ENCODE data around the gene KRTAP19-1. TPM values are rescaled to one million over a fixed set of nuclear protein-coding genes. Genes with fewer than 3 reads are reported as not detected.

Gene KRTAP19-1
- total and polyA plus RNA-seq, 7 donors: not detected

DNA sequence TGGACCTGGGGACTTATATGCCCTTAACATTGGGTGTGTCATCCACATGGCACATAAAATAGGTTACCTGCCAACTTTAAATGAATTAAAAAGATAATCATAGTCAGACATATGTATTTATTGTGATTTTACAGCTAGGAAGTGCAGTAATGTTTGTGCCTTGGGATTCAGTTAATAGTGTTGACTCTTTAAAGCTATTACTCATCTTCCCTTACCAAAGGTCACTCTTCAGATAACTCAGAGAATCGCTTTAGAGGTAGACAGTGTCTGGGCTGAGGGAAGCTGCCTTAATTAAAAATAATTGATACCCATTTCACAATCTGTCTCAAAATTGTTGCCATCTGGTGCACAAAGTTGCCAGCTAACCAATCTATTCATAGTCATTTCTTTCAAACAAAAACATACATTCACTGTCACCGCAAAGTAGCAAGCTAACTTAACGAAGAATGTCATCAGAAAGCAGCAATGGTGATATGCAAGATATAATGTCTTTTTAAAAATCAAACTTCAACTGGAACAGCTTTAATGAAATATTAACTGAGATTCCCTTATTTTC lies 43.1 kb downstream of the KRTAP19-1 start:
- intact Hi-C loops (cut with DNase I): no loop called here
- DNase-seq (no peak), ATAC-seq (no peak)
- no peaks in the 10 kb centered on the region for H3K27me3 ChIP-seq (ENCODE audit: insufficient read depth in 3 of 3, low read length in 2 of 3)
- no peaks in the 10 kb centered on the region for H3K4me1 ChIP-seq
- TF ChIP-seq, protein P1, sequence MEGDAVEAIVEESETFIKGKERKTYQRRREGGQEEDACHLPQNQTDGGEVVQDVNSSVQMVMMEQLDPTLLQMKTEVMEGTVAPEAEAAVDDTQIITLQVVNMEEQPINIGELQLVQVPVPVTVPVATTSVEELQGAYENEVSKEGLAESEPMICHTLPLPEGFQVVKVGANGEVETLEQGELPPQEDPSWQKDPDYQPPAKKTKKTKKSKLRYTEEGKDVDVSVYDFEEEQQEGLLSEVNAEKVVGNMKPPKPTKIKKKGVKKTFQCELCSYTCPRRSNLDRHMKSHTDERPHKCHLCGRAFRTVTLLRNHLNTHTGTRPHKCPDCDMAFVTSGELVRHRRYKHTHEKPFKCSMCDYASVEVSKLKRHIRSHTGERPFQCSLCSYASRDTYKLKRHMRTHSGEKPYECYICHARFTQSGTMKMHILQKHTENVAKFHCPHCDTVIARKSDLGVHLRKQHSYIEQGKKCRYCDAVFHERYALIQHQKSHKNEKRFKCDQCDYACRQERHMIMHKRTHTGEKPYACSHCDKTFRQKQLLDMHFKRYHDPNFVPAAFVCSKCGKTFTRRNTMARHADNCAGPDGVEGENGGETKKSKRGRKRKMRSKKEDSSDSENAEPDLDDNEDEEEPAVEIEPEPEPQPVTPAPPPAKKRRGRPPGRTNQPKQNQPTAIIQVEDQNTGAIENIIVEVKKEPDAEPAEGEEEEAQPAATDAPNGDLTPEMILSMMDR (IDR thresholded peaks at IDR 0.05): no peak
- 81 to 89% (median 83%) methylated on average over 3 of the region's 3 CpGs for WGBS, 3 donors
- H3K36me3 ChIP-seq (ENCODE audit: insufficient read depth in 1 of 2, low read depth in 1 of 2): no peaks in the 10 kb centered on the region
- H3K9me3 ChIP-seq: no peaks in the 10 kb centered on the region
- H3K27ac ChIP-seq: no peak overlapping the region
- no peak overlapping the region for H3K4me3 ChIP-seq

DNA sequence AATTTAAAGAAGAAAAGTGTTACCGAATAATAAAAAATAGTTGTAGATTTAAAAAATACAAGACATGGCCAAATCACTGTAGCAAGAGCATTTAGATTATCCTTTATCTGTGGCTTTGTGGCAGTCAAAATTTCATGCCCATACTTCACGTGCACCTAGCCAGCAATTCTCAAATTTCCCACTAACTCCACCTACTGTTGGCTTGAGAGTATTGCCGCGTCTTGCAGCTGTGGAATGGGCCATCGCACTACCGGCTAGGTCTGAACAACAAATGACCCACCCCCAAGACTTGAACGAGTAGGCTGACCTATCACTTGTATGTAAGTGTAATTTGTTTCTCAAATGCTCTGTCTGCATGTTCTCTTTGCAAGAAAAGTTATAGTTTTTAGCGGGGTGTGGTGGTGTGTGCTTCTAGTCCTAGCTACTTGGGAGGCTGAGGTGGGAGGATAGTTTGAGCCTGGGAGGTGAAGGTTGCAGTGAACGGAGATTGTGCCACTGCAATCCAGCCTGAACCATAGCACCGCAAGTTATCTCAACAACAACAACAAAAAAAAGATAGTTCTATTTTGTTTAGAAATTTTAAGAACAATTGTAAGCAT lies 46.0 kb downstream of the KRTAP19-1 start:
- ATAC-seq: no peak
- TF ChIP-seq, protein P1 (IDR thresholded peaks at IDR 0.05): peak; percentile 16
- intact Hi-C loops (cut with DNase I): no loop called here

DNA sequence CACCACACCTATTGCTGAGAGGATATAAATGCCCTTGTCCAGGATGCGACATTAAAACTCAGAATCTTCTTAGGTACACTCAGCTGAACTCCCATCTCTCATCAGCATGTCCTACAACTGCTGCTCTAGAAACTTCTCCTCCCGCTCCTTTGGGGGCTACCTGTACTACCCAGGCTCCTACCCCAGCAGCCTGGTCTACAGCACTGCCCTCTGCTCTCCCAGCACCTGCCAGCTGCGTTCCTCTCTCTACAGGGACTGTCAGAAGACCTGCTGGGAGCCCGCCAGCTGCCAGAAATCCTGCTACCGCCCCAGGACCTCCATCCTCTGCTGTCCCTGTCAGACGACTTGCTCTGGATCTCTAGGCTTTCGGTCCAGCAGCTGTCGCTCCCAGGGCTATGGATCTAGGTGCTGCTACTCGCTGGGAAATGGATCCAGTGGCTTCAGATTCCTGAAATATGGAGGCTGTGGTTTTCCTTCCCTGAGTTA lies 50.0 kb downstream of the KRTAP19-1 start, which contains the start of gene KRTAP13-4:
Gene KRTAP13-4 (plus strand): TSS at position 51 of the 486 bp plus-strand sequence. CDS start 56 bp downstream, at position 107.
- no peaks in the 10 kb centered on the region for H3K9me3 ChIP-seq
- H3K27me3 ChIP-seq (ENCODE audit: insufficient read depth in 3 of 3, low read length in 2 of 3): no peaks in the 10 kb centered on the region
- ATAC-seq: no peak
- 70 to 84% (median 78%) methylated on average over 9 of the region's 9 CpGs for WGBS, 3 donors
- no peak for DNase-seq
- H3K4me3 ChIP-seq: no peak within 1 kb of the TSS
- H3K27ac ChIP-seq: no peak within 1 kb of the TSS
- TF ChIP-seq, protein P1 (IDR thresholded peaks at IDR 0.05): no peak
- H3K36me3 ChIP-seq (ENCODE audit: insufficient read depth in 1 of 2, low read depth in 1 of 2): no peaks in the 10 kb centered on the region
- no peaks in the 10 kb centered on the region for H3K4me1 ChIP-seq
- intact Hi-C loops (cut with DNase I): no loop called here

More for the DNA sequence above, 46.0 kb downstream of the KRTAP19-1 start:
- Histone ChIP-seq H3K27ac (no peak overlapping the region), H3K9me3 (no peaks in the 10 kb centered on the region), H3K4me1 (no peaks in the 10 kb centered on the region), H3K27me3 (ENCODE audit: insufficient read depth in 3 of 3, low read length in 2 of 3) (no peaks in the 10 kb centered on the region), H3K36me3 (ENCODE audit: insufficient read depth in 1 of 2, low read depth in 1 of 2) (no peaks in the 10 kb centered on the region), H3K4me3 (no peak overlapping the region)
- DNase-seq: no peak
- 36 to 40% (median 38%) methylated on average over 10 of the region's 10 CpGs for WGBS, 3 donors

Other genes with a start within 250 kb of the KRTAP19-1 start
- not detected for gene KRTAP24-1, start 197.4 kb downstream of the KRTAP19-1 start, total RNA-seq
- gene KRTAP24-1, start 197.4 kb downstream of the KRTAP19-1 start, polyA plus RNA-seq: not detected
- gene KRTAP25-1, start 190.9 kb downstream of the KRTAP19-1 start, total RNA-seq: not detected
- not detected for gene KRTAP25-1, start 190.9 kb downstream of the KRTAP19-1 start, polyA plus RNA-seq
- gene KRTAP26-1, start 160.1 kb downstream of the KRTAP19-1 start, total RNA-seq: not detected
- gene KRTAP26-1, start 160.1 kb downstream of the KRTAP19-1 start, polyA plus RNA-seq: not detected
- gene KRTAP27-1, start 142.7 kb downstream of the KRTAP19-1 start, total RNA-seq: not detected
- gene KRTAP27-1, start 142.7 kb downstream of the KRTAP19-1 start, polyA plus RNA-seq: not detected
- not detected for gene KRTAP23-1, start 131.8 kb downstream of the KRTAP19-1 start, total RNA-seq
- not detected for gene KRTAP23-1, start 131.8 kb downstream of the KRTAP19-1 start, polyA plus RNA-seq
- not detected for gene KRTAP13-2, start 108.1 kb downstream of the KRTAP19-1 start, total RNA-seq
- not detected for gene KRTAP13-2, start 108.1 kb downstream of the KRTAP19-1 start, polyA plus RNA-seq
- not detected for gene KRTAP13-1, start 84.3 kb downstream of the KRTAP19-1 start, total RNA-seq
- not detected for gene KRTAP13-1, start 84.3 kb downstream of the KRTAP19-1 start, polyA plus RNA-seq
- gene KRTAP13-3, start 54.4 kb downstream of the KRTAP19-1 start, total RNA-seq: not detected
- not detected for gene KRTAP13-3, start 54.4 kb downstream of the KRTAP19-1 start, polyA plus RNA-seq
- not detected for gene KRTAP13-4, start 50.1 kb downstream of the KRTAP19-1 start, total RNA-seq
- gene KRTAP13-4, start 50.1 kb downstream of the KRTAP19-1 start, polyA plus RNA-seq: not detected
- not detected for gene KRTAP15-1, start 40.1 kb downstream of the KRTAP19-1 start, total RNA-seq
- gene KRTAP15-1, start 40.1 kb downstream of the KRTAP19-1 start, polyA plus RNA-seq: not detected
- not detected for gene KRTAP19-2, start 7.1 kb upstream of the KRTAP19-1 start, total RNA-seq
- not detected for gene KRTAP19-2, start 7.1 kb upstream of the KRTAP19-1 start, polyA plus RNA-seq
- gene KRTAP19-3, start 11.6 kb upstream of the KRTAP19-1 start, total RNA-seq: 1 to 10 TPM in 2 of 4 donors, under 1 TPM in 1, not detected in 1; 0.64 to 3.0 (median 1.1) TPM
- not detected for gene KRTAP19-3, start 11.6 kb upstream of the KRTAP19-1 start, polyA plus RNA-seq
- gene KRTAP19-4, start 16.8 kb upstream of the KRTAP19-1 start, total RNA-seq: not detected
- gene KRTAP19-4, start 16.8 kb upstream of the KRTAP19-1 start, polyA plus RNA-seq: not detected
- gene KRTAP19-5, start 21.8 kb upstream of the KRTAP19-1 start, total RNA-seq: not detected
- not detected for gene KRTAP19-5, start 21.8 kb upstream of the KRTAP19-1 start, polyA plus RNA-seq
- gene KRTAP19-6, start 61.5 kb upstream of the KRTAP19-1 start, total RNA-seq: not detected
- not detected for gene KRTAP19-6, start 61.5 kb upstream of the KRTAP19-1 start, polyA plus RNA-seq
- not detected for gene KRTAP19-7, start 80.9 kb upstream of the KRTAP19-1 start, total RNA-seq
- not detected for gene KRTAP19-7, start 80.9 kb upstream of the KRTAP19-1 start, polyA plus RNA-seq
- not detected for gene KRTAP22-2, start 110.0 kb upstream of the KRTAP19-1 start, total RNA-seq
- not detected for gene KRTAP22-2, start 110.0 kb upstream of the KRTAP19-1 start, polyA plus RNA-seq
- not detected for gene KRTAP6-3, start 112.1 kb upstream of the KRTAP19-1 start, total RNA-seq
- gene KRTAP6-3, start 112.1 kb upstream of the KRTAP19-1 start, polyA plus RNA-seq: not detected
- gene KRTAP6-2, start 118.5 kb upstream of the KRTAP19-1 start, total RNA-seq: not detected
- not detected for gene KRTAP6-2, start 118.5 kb upstream of the KRTAP19-1 start, polyA plus RNA-seq
- not detected for gene KRTAP22-1, start 120.7 kb upstream of the KRTAP19-1 start, total RNA-seq
- not detected for gene KRTAP22-1, start 120.7 kb upstream of the KRTAP19-1 start, polyA plus RNA-seq
- not detected for gene KRTAP6-1, start 133.6 kb upstream of the KRTAP19-1 start, total RNA-seq
- gene KRTAP6-1, start 133.6 kb upstream of the KRTAP19-1 start, polyA plus RNA-seq: not detected
- not detected for gene KRTAP20-1, start 136.1 kb upstream of the KRTAP19-1 start, total RNA-seq
- gene KRTAP20-1, start 136.1 kb upstream of the KRTAP19-1 start, polyA plus RNA-seq: not detected
- not detected for gene KRTAP20-4, start 140.3 kb upstream of the KRTAP19-1 start, total RNA-seq
- gene KRTAP20-4, start 140.3 kb upstream of the KRTAP19-1 start, polyA plus RNA-seq: not detected
- gene KRTAP20-2, start 154.8 kb upstream of the KRTAP19-1 start, total RNA-seq: not detected
- gene KRTAP20-2, start 154.8 kb upstream of the KRTAP19-1 start, polyA plus RNA-seq: not detected
- gene KRTAP20-3, start 162.5 kb upstream of the KRTAP19-1 start, total RNA-seq: not detected
- not detected for gene KRTAP20-3, start 162.5 kb upstream of the KRTAP19-1 start, polyA plus RNA-seq
- gene KRTAP21-3, start 238.4 kb upstream of the KRTAP19-1 start, total RNA-seq: not detected
- not detected for gene KRTAP21-3, start 238.4 kb upstream of the KRTAP19-1 start, polyA plus RNA-seq